Activated T-cell treated with anti-CD3 and anti-CD28 coated beads for 4 hours (primary cell): Measurements from ENCODE around the gene USP15.
A peak's percentile ranks its signal among the peaks of the same experiment; 100 is the strongest.

Source experiments
- DNase-seq: peaks from one replicate; pipeline ENCODE4 v3.0.0-alpha.2; 2020

The USP15 gene

DNA sequence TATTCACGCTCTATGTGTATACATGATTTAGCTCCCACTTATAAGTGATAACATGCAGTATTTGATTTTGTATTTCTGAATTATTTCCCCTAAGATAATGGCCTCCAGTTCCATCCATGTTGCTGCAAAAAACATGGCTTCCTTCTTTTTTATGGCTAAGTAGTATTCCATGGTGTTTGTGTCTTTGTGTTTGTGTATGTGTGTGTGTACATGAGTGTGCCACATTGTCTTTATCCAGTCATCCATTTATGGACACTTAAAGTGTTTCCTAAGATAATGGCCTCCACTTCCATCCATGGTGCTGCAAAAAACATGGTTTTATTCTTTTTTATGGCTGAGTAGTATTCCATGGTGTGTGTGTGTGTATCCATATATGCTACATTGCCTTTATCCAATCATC lies 25.1 kb downstream of the USP15 start:
- no peak for DNase-seq

DNA sequence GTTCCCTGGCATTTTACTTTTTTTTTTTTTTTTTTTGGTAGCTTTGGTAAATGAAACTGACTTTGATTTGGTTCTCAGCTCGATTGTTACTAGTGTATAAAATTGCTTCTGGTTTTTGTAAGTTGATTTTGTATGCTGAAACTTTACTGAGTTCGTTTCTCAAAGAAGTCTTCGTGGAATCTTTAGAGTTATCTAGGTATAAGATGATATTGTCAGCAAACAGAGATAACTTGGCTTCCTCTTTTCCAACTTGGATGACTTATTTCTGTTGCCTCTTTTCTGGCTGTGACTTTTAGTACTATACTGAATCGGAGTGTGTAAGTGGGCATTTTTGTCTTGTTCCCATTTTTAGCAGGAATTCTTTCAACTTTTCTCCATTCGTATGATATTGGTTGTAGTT lies 28.1 kb downstream of the USP15 start:
- no peak for DNase-seq

DNA sequence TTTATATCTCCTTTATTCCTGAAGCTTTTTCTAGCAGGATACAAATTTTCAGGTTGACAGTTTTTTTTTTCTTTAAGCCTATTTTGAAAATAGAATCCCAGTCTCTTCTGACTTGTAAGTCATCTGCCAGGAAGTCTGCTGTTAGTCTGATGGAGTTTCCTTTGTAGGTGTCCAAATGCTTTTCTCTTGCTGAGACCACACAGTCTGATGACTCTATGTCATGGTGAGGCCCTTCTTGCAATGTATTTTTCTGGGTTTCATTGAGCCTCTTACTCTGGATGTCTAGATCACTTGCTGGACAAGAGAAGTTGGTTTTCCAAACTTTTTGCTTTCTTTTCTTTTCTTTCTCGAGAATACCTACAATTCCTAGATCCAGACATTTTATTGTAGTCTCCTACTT lies 30.6 kb downstream of the USP15 start:
- no peak for DNase-seq

DNA sequence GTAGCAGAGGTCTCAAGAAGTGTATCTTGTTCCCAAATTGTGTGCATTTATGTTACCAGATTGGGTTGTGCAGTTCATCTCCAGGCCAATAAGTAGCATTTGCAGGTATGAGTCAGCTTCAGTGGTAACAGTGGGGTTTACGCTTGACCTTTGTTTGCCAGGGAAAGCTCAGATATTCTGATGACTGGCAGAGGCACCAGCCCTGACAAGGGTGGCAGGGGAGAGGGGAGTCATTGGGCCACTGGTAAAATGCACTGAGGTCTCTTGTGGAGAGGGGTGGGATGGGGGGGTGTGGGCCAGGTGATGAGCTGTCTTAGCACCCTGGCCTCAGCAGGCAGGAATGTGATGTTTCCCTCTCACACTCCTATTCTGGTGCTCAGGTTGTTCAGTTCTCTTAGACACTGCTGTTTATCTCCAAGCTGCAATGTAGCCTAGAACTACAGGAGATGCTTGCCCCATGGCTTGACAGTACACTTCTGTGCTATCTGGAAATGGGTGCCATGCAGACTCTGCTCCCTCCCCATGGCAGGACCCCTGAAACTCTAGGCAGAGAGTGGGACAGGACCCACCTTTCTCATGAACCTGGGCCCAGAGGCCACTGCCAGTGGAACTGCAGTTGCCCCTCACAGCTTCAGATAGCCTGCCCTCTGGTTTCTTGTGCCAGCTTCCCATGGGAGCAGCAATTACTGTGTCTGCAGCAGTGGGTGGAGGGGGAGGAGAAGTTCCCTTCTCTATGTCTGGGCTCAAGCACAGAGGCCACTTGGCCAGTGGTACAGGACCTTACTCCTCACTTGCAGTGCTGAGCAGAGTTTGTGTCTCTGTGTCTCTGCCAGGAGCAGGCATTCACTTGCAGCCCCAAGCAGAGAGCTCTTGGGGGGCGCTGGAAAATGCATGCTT lies 31.9 kb downstream of the USP15 start:
- DNase-seq = peak; percentile 15

DNA sequence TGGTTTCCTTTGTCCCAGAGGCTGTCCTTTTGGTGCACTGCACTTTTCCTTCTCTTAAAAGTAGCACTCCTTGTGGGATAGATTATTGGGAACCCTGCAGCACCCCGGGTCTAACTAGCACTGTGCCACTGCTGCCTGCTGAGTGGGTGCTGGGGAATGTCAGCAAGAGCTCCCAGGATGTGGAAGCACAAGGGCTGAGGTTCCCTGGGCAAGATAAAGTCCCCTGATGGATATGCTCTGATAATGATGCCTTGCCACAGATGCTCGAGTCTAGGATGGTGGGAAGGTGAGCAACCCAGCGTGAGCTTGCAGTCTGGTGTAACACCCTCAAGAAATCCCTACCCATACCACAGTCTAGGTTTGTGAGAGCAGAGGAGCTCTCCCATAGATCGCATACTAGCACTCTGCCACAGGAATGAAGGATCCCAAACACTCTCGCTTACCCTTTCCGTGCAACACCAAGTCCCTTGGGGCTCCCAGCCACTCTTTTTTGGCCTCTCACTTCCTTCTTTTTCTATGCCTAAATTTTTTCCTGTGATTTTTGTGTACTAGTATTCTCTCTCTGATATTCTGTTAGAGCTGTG lies 32.6 kb downstream of the USP15 start:
- no peak for DNase-seq

DNA sequence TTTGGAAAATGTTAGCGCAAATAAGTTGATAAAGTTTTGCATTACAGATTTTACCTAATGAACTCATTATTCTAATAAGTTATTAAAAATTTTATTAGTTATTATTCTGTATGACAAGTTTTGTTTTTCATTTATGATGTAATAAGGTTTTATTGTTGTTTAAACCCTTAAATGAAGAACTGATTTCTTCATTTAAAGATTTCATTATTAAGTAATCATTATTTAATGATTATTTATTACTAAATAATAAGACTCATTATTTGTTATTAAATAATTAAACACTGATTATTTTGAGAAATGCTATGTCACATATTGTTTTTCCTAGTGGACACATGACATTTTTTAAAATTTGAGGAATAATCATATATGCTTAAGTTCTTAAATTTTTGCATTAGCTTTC lies 34.2 kb downstream of the USP15 start:
- DNase-seq = no peak

DNA sequence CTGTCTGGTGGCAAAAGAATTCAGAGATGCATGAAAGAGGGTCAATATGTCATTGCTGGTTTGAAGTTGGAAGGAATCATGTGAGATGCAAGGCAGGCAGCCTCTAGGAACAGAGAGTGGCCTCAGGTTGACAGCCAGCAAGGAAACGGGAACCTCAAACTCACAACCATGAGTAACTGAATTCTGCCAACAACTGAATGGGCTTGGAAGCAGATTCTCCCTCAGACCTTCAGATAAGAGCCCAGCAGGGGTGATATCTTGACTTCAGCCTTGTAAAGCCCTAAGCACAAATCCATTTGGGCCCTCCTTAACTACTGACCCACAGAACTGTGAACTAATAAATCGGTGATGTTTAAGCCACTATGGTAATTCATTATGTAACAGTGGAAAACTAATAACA lies 35.8 kb downstream of the USP15 start:
- no peak for DNase-seq

DNA sequence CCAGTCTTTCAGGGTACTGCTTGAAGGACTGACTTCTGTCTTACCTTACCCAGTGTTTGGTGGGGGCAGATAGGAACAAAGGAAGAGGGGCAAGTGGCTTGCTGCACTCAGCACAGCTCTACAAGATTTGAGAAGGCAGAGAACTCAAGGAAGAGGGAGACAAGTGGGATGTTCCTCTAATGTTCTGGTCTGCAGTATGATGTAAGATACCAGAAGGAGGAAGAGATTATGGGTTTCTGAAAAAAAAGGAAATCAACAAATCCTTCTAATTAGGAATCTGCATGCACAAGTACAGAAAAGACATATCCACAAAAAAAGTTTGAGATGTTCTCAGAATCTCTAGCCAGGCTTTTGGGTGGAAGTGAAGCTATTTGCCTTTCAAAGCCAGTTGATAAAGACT lies 37.1 kb downstream of the USP15 start:
- DNase-seq = no peak

DNA sequence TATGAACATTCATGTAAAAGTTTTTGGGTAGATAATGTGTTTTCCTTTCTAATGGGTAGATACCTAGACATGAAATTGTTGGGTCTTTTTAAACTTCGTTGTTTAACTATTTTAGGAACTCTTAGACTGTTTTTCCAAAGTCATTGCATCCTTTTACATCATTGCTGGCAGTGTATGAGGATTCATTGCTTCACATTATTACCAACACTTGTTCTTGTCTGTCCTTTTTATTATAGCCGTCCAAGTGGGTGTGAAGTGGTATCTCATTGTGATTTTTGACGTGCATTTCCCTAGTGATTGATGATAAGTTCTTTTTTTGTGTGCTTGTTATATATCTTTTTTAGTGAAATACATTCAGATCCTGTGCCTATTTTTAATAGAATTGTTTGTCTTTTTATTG lies 39.4 kb downstream of the USP15 start:
- no peak for DNase-seq

DNA sequence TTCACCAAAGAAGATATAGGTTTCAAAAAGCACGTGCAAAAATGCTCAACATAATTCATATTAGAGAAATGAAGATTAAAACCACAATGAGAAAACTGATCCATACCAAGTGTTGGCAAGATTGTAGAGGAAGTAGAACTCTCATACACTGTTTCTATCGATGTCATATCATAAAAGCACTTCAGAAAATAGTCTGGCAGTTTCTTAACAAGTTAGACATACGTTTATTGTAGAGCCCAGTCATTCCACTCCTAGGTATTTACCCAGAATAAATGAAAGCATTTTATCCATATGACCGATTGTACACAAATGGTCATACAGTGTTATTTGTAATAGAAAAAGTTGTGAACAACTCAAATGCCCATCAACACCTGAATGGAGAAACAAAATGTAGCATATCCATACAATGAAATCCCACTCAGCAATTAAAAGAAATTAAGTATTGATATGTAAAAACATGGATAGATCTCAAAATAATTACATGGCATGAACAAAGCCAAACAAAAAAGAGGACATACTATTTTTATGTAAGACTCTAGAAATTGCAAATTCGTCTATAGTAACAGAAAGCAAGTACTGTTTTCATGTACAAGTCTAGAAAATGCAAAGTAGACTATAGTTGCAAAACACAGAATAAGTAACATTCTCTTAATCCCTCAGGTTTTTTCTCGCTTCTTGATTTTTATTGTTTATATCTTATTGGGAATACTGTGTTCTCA lies 41.0 kb downstream of the USP15 start:
- DNase-seq = no peak

DNA sequence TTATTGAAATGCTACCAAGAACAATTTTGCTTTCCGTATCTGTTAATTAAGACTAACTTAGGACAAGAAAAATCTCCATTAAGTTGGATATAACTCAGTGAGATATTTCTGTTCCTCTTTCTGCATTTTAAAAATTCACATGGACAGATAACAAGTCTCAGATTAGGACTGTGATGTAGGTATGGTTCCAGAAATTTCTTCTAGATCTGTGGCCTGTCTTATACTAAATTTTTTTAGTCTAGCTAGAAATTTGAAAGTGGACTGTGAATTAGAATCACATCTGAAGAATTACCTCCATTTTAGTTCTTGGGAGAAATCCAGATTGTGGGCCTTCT lies 41.6 kb downstream of the USP15 start:
- DNase-seq = no peak

DNA sequence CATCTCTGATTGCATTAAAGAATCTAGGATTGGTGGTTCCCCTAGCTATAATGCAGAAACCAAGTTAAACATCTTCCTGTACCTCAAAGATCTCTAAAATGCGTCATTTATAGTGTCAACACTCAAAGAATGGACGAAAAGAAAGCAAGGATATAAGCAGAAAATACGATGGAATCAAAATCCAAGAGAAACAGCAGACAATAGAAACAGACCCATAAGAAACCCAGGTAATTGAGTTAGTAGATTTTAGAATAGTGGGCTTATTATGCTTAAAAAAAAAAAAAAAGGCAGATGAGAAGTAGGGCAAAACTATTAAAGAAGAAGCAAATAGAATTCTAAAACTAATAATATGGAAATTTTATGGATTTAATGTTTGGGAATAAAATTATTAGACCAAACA lies 44.4 kb downstream of the USP15 start:
- DNase-seq = no peak

DNA sequence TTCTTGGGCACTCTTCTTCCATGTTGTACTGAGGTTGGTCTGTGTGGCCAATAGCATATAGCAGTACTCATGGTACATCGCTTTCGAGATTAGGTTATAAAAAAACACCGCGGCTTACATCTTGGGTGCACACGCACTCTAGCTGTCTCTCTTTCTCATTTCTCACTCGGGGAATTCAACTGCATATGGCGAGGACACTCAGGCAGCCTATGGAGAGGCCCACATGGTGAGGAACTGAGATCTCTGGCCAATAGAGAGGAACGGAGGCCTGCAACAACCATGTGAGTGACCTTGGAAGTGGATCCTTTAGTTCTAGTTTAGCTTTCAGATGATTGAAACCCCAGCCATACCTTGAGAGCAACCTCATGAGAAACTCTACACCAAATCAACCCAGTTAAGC lies 45.6 kb downstream of the USP15 start:
- no peak for DNase-seq

DNA sequence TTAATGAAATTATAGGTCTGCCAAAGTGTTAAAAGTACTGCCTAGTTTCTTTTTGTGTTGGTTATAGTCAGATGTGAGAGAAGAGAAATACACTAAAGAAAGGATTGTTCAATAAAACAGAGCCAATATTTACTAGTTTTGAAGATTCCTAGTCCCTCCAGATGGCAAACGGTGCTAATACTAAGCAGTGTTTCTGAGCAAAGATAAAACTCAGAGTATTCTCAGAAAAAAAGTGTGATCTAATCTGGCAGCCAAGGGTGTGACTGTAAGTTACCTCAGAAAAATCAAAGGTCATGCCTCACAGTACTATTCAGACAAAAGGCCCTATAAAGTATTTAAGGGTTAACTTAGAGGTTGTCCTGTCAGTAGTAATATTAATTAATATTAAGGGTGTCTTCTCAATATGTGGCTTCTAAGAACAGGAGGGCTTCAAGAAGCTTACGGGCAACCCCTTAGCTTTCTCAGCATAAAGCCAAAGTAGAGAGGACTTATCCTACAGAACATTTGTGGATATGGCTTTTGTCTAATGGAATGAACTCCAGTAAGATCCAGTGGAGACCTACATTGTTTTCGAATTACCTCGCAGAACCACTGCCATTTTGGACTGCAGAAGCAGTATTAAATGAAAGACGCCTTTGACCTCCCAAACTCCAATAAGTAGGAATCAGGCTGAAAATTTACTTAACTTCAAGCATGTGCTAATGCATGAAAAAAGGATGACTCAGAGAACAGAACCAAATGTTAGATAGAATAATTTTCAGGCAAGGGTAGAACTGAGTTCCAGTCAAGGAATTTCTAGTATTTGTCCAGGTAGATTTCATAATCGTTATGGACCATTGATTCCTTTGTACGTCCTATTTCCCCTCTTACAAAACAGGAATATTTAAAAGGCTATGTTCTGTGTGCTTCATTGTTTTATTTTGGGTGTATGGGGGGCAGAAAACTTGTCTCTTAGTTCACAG lies 46.6 kb downstream of the USP15 start:
- DNase-seq = no peak

DNA sequence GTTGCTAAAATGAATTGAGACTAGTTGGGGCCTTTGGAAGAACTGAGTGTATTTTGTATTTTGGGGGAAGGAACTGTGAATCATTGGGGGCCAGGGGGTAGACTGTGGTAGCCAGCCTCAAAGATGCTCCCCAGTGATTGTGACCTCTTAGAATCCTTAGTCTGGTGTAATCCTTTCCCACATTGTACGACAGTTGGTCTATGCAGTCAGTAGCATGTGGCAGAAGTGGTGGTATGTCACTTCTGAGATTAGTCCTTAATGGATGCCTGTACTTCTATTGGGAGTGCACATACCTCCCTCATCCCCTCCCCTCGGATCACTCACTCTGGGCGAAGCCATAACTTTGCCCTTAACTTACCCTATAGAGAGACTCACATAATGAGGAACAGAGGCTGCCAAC lies 48.0 kb downstream of the USP15 start:
- DNase-seq = no peak

DNA sequence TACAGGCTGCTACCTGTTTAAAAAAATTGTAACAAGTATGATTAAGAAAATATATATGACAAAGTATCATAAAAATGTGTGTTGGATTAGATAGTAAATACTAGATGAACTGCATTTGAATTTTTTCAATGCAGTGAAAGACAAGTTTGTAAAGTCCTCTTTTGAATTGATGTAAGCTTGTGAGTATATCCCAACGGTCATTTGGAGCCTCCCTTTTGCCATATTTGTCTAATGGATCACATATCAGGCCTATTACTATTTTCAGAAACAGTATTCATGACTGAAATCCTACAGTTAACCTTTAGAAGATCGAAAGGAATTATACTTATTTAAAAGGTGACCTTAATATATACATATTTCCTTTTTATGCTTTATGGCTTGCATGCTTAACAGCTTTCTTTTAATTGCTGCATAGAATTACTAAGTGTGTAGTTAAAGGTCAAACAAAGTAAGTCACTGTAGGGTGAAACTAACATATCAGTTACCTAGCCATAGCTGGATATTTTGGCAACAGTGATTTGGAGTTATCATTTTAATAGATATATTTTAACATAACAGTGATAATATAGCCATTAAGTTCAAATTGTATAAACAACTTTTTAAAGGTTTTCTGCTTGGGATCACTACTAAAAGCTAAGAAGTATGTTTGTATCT lies 53.6 kb downstream of the USP15 start:
- DNase-seq = no peak

DNA sequence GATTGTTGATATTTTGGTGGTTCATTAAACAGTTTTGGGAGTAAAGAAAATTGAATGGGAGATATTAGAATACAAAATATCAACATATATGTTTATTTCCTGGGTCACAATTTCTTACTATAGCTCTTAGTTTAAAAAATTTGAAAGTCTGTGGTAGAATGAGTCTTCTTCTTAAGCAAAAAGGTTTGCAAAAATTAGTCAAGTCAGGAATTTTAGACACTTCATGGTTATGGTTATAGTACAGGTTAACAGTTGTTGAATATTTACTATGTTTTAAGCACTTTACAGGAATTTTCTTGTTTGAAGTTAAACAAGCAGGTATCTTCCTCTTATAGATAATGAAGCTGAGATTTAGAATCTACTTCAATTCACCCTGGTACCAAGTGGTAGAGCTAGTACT lies 56.8 kb downstream of the USP15 start:
- no peak for DNase-seq

DNA sequence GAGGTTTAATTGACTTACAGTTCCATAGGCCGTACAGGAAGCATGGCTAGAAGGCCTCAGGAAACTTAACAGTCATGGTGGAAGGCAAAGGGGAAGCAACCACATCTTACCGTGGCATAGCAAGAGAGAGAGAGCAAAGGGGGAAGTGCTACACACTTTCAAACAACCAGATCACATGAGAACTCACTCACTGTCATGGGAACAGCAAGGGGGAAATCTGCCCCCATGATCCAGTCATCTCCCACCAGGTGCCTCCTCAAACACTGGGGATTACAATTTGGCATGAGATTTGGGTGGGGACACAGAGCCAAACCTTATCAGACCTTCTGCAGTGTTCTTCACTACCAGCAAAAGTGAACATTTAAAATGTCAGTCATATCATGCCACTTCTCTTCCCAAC lies 58.9 kb downstream of the USP15 start:
- DNase-seq = no peak

DNA sequence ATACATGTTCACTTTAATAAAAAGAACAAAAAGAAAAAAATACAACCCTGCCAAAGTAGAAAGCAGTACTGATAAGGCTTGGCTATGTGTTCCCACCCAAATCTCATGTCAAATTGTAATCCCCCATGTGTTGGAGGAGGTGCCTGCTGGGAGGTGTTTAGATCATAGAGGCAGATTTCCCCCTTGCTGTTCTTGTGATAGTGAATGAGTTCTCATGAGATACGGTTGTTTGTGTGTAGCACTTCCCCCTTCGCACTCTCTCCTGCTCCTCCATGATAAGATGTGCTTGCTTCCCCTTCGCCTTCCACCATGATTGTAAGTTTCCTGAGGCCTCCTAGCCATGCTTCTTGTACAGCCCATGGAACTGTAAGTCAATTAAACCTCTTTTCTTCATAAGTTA lies 59.9 kb downstream of the USP15 start:
- DNase-seq = no peak

DNA sequence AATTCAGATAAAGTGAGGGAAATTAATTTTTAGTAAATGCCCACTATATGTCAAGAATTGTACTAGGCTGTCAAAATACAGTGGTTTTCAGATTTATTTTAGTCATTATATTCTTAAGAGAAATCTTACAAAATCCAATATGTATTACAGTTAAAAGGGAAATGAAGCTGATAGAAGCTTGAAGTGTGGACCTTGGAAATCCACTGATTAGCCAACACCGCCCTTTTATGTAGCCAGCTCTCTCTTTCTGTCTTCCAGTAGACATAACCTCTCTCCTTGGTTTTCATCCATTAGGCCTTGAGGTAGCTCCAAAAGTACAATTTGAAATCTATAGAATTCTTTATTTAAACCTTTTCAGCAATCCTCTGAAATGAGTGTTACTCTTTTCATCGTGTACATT lies 63.2 kb downstream of the USP15 start:
- no peak for DNase-seq

DNA sequence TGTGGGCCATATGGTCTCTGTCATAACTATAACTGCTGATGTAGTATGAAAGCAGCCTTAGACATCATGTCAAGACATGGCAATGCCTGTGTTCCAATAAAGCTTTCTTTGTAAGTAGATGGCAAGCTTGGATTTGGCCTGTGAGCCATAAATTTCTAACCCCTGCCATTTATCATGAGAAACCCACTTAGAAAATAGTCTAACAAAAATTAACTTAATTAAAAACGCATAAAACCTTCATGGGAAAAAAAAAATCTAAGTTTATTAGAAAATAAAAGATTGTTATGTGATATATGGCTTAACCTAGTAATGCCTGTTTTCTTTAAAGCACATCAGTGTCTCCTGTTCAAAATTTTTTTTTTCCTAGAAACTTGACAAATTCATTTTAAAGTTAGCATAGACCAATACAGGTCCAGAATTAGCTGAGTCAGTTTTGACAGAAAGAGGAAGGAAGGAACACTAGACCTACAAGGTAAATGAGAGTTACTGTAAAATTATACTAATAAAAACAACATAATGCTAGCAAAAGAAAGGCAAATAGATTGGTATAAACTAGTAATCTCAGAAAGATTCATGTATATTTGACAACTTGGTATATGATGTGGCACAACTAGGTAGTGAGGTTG lies 68.2 kb downstream of the USP15 start:
- no peak for DNase-seq

DNA sequence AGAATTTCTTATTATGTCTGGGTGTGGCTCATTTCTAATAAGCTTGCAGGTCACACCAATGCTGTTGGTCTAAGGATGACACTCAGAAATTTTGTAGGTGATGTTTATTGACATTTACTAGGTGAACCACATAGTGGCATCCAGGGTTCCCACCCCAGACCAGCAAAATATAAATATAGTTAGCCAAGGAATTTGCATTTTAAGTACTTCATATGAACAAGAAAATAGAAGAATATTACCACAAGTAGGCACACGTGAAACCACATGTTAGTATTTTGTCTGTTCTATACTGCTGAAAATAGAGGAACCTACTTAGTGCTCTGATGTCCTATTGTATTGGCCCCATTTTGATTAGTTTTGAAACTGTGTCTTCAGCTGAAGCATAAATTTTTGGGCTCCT lies 71.1 kb downstream of the USP15 start:
- DNase-seq = no peak
